AG08395 (cell line): Measurements from ENCODE around the gene CD1B.
"Not testable (repeated sequence)": the region's sequence is repeated elsewhere in the genome, so short reads cannot be mapped to it uniquely, and the experiment has no call there.

Experiments
- DNase-seq: peaks from one replicate; pipeline ENCODE4 v3.0.0; 2012; ENCODE audit warnings: mixed read lengths, low spot score

The CD1B gene

GRCh38 chr1:158328426-158328825, 2.9 kb downstream of the CD1B start:
- no peak for DNase-seq

GRCh38 chr1:158327481-158327880, 3.9 kb downstream of the CD1B start:
- DNase-seq: no peak

- no peak for DNase-seq
Measured at GRCh38 chr1:158324395-158324794, 6.9 kb downstream of the CD1B start.

- DNase-seq: no peak
Measured at GRCh38 chr1:158323866-158324265, 7.5 kb downstream of the CD1B start.

- DNase-seq: no peak
Measured at GRCh38 chr1:158311066-158311465, 20.3 kb downstream of the CD1B start.

GRCh38 chr1:158310623-158311022, 20.7 kb downstream of the CD1B start:
- no peak for DNase-seq

GRCh38 chr1:158295791-158296190, 35.5 kb downstream of the CD1B start:
- no peak for DNase-seq

GRCh38 chr1:158290321-158290844, 40.9 kb downstream of the CD1B start:
- DNase-seq: no peak

GRCh38 chr1:158289811-158290210, 41.5 kb downstream of the CD1B start, which contains the start of gene CD1C:
Gene CD1C, plus strand, starts transcription at chr1:158289923. Its CDS starts 142 bp downstream, at chr1:158290065.
- DNase-seq: no peak

GRCh38 chr1:158286941-158287346, 44.4 kb downstream of the CD1B start:
- DNase-seq: no peak

GRCh38 chr1:158286487-158286886, 44.8 kb downstream of the CD1B start:
- DNase-seq: no peak

GRCh38 chr1:158285756-158286241, 45.5 kb downstream of the CD1B start:
- DNase-seq: no peak

- DNase-seq: no peak
Measured at GRCh38 chr1:158283965-158284364, 47.4 kb downstream of the CD1B start.

GRCh38 chr1:158282421-158282820, 48.9 kb downstream of the CD1B start:
- not testable (repeated sequence) for DNase-seq
